Uterus (tissue), 4 donors: ENCODE measurements around the gene SCFD2. TPM values are rescaled to one million over a fixed set of nuclear protein-coding genes. Genes with fewer than 3 reads are reported as not detected.

Source experiments
- DNase-seq, 2 donors: peaks; one replicate each; pipeline ENCODE4 v3.0.0-alpha.2; 2019 to 2020
- H3K27ac ChIP-seq, 2 donors: fragments of 200-600 bp; sonication (generic); 1 replicate in 1 of 2; 2 replicates in 1 of 2; pipeline ENCODE4 v1.5.1; 2016 to 2018
- H3K27me3 ChIP-seq, 2 donors: fragments of 200-600 bp; sonication (generic); one replicate each; pipeline ENCODE4 v1.5.1; 2018 to 2019; ENCODE audit warnings: control low read depth in 1 of 2
- H3K36me3 ChIP-seq, 2 donors: fragments of 200-600 bp; sonication (generic); one replicate each; pipeline ENCODE4 v1.5.1; 2019; ENCODE audit warnings: control low read depth in 1 of 2
- H3K4me1 ChIP-seq, 2 donors: fragments of 200-600 bp; sonication (generic); one replicate each; pipeline ENCODE4 v1.5.1; 2018 to 2019; ENCODE audit warnings: control low read depth in 1 of 2
- H3K4me3 ChIP-seq, 2 donors: fragments of 200-600 bp; sonication (generic); 1 replicate in 1 of 2; 2 replicates in 1 of 2; pipeline ENCODE4 v1.5.1; 2018 to 2019; ENCODE audit warnings: mild to moderate bottlenecking in 1 of 2
- H3K9me3 ChIP-seq, 2 donors: fragments of 200-600 bp; sonication (generic); one replicate each; pipeline ENCODE4 v1.5.1; 2019; ENCODE audit warnings: control low read depth in 1 of 2
- POLR2A ChIP-seq, 2 donors: fragments of 450-650 bp; IDR thresholded peaks; one replicate each; pipeline ENCODE4 v1.6.1; 2016; ENCODE audit warnings: antibody characterized with exemption in 2 of 2, mild to moderate bottlenecking in 1 of 2, moderate library complexity in 1 of 2
- intact Hi-C: fragments of 100-400 bp; cut with DNase I; formaldehyde crosslinking; loops from one replicate; pipeline ENCODE4 v1.15.1; 2023; ENCODE audit warnings: low total_unique reads
- total RNA-seq, 4 donors: library from RNA; depleted of rRNA in 3 of 4; stranded (reverse); fragments of >200 nt in 3 of 4; gene quantifications; one replicate each; pipeline versions ENCODE4 v1.1.0 to v1.2.4, GENCODE V29; 2014 to 2023
- TF ChIP-seq, protein P1 (sequence below), 4 experiments: fragments of 200-600 bp in 2 of 4; fragments of 450-650 bp in 2 of 4; sonication (generic) in 2 of 4; IDR thresholded peaks; one replicate each; pipeline ENCODE4 v1.5.1; 2016 to 2019; ENCODE audit warnings: antibody characterized with exemption in 4 of 4, mild to moderate bottlenecking in 2 of 4, moderate library complexity in 1 of 4
- donor health status: DM: yes; HTN: yes; CAD: no.

The SCFD2 gene
- total RNA-seq, 4 donors from 2014 or later, result 19.6 to 36.2 (median 24.5) TPM

DNA sequence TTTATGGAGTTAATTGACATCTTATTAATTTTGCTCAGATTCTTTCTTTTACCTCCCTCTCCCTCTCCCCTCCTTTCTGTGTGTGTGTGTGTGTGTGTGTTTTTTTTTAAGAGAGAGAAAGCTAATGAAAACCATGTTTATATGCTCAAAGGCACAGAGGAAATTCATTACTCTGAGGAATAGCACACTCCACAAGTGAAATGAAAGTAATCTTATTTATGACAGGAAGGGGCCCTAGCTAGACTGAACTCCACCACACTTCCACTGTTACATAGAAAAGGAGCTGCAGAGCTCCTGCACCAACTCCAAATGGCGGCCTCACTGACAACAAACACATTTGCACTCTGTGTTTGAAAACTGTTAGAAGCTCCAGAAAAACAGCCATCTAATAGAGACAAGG lies 353.1 kb downstream of the SCFD2 start:
- H3K9me3 ChIP-seq, result no peaks in the 10 kb centered on the region
- no peaks in the 10 kb centered on the region for H3K27me3 ChIP-seq
- no peak for DNase-seq
- no peaks in the 10 kb centered on the region for H3K4me1 ChIP-seq
- no peaks in the 10 kb centered on the region for H3K36me3 ChIP-seq
- no peak for TF ChIP-seq POLR2A (IDR thresholded peaks at IDR 0.05)
- TF ChIP-seq, protein P1, sequence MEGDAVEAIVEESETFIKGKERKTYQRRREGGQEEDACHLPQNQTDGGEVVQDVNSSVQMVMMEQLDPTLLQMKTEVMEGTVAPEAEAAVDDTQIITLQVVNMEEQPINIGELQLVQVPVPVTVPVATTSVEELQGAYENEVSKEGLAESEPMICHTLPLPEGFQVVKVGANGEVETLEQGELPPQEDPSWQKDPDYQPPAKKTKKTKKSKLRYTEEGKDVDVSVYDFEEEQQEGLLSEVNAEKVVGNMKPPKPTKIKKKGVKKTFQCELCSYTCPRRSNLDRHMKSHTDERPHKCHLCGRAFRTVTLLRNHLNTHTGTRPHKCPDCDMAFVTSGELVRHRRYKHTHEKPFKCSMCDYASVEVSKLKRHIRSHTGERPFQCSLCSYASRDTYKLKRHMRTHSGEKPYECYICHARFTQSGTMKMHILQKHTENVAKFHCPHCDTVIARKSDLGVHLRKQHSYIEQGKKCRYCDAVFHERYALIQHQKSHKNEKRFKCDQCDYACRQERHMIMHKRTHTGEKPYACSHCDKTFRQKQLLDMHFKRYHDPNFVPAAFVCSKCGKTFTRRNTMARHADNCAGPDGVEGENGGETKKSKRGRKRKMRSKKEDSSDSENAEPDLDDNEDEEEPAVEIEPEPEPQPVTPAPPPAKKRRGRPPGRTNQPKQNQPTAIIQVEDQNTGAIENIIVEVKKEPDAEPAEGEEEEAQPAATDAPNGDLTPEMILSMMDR (IDR thresholded peaks at IDR 0.05), result no peak
- no peak overlapping the region for H3K4me3 ChIP-seq
- intact Hi-C loops, result no loop called here
- H3K27ac ChIP-seq, result peak overlapping the region; percentile 68 to 71

DNA sequence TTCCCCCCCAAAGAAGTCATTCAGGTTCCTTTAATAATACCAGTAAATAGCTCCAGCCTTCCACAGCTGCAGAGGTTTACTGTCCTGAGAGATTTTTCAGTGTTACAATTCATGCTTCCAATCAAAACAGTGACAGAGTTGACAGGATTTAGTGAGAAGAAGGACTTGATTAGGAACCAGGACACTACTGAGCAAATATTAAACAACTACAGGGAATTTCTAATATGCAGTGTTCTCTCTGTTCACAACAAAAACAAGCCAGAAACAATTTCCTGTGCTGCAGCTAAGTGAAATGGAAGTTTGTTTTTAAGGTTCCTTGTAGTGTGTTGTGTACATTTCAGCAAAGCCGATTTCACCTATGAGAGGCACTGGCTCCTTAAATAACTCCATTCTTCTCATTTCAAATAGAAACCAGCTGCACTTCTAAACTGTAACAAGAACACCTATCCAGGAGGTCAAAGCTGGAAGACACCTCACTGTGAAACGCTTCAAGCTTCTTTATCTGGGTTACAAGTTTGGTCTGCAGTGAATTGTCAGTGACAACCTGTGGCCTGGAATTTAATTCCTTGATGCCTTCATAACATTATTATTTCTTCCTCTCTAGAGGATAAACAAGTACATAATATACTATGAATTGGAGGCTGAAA lies 354.5 kb downstream of the SCFD2 start:
- H3K36me3 ChIP-seq, result no peaks in the 10 kb centered on the region
- intact Hi-C loops, result no loop called here
- H3K4me1 ChIP-seq, result no peaks in the 10 kb centered on the region
- no peaks in the 10 kb centered on the region for H3K9me3 ChIP-seq
- H3K27ac ChIP-seq, result peak overlapping the region; percentile 68 to 71
- no peaks in the 10 kb centered on the region for H3K27me3 ChIP-seq
- H3K4me3 ChIP-seq, result no peak overlapping the region
- no peak for DNase-seq
- TF ChIP-seq, protein P1 (IDR thresholded peaks at IDR 0.05), result no peak
- no peak for TF ChIP-seq POLR2A (IDR thresholded peaks at IDR 0.05)

DNA sequence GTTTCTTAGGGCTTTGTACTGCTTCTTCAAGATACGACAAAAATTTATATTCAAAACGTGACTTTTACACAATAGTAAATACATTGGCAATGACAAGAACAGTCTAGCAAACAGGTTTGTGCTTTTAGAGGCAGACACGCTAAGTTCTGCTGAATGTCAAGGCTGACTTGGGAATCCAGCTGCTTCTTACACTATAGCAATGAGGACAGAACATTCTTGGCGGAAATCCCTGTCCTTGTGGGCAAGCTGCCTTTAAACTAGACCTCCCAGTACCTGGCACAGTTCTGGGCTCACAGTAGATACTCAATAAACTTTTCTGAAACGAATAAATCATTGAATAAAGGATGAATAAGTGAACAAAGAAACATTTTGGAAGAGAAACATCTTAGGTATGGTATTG lies 355.5 kb downstream of the SCFD2 start:
- intact Hi-C loops, result no loop called here

DNA sequence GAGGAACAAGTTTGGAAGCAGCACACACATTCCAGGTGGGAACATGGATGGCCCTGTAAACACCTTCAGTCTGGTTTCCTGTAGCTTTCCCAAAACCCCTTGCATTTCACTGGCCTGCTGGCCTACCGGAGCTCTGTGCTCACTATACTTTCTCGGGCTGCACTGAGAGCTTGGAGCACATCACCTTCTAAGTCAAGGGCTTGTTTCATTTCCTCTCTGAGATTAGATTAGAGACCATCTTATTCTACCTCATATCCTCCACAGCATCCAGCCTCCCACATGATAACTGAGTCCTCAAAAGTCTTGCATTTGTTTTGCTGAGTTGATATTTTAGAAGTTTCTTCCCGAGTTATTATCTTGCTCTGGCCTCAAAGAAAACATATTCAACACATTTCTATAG lies 356.0 kb downstream of the SCFD2 start:
- no peaks in the 10 kb centered on the region for H3K9me3 ChIP-seq
- no peak for DNase-seq
- H3K4me3 ChIP-seq, result no peak overlapping the region
- no peaks in the 10 kb centered on the region for H3K4me1 ChIP-seq
- H3K36me3 ChIP-seq, result no peaks in the 10 kb centered on the region
- H3K27ac ChIP-seq, result peak overlapping the region; percentile 46 to 68
- intact Hi-C loops, result no loop called here
- no peaks in the 10 kb centered on the region for H3K27me3 ChIP-seq
- TF ChIP-seq, protein P1 (IDR thresholded peaks at IDR 0.05), result no peak
- TF ChIP-seq POLR2A (IDR thresholded peaks at IDR 0.05), result no peak

More for the DNA sequence above, 355.5 kb downstream of the SCFD2 start:
- Histone ChIP-seq H3K27ac (peak overlapping the region; percentile 46 to 68), H3K9me3 (no peaks in the 10 kb centered on the region), H3K4me3 (no peak overlapping the region), H3K36me3 (no peaks in the 10 kb centered on the region), H3K27me3 (no peaks in the 10 kb centered on the region), H3K4me1 (no peaks in the 10 kb centered on the region)
- TF ChIP-seq, protein P1 (IDR thresholded peaks at IDR 0.05), result no peak
- TF ChIP-seq POLR2A (IDR thresholded peaks at IDR 0.05), result no peak
- DNase-seq, result peak; percentile 77 to 78

DNA sequence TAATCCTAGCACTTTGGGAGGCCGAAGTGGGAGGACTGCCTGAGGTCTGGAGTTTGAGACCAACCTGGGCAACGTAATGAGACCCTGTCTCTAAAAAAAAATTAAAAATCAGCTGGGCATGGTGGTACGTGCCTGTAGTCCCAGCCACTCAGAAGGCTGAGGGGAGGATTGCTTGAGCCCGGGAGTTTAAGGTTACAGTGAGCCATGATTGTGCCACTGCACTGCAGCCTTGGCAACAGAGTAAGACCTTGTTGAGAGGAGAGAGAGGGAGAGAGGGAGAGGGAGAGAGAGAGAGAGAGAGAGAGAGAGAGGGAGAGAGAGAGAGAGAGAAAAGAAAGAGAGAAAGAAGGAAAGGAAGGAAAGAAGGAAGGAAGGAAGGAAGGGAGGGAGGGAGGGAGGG lies 358.8 kb downstream of the SCFD2 start:
- Histone ChIP-seq H3K36me3 (no peaks in the 10 kb centered on the region), H3K27me3 (no peaks in the 10 kb centered on the region), H3K4me1 (no peaks in the 10 kb centered on the region), H3K9me3 (no peaks in the 10 kb centered on the region), H3K4me3 (no peak overlapping the region), H3K27ac (no peak overlapping the region)
- DNase-seq, result no peak
- intact Hi-C loops, result no loop called here
- no peak for TF ChIP-seq POLR2A (IDR thresholded peaks at IDR 0.05)
- TF ChIP-seq, protein P1 (IDR thresholded peaks at IDR 0.05), result no peak
